Skeletal muscle cell (primary cell): ENCODE measurements around the gene PHF24.

Source experiments
- DNase-seq: peaks from one replicate; pipeline ENCODE4 v3.0.0-alpha.2; 2010; ENCODE audit warnings: low read depth
- H3K4me3 ChIP-seq: 2 replicates; pipeline ENCODE4 v1.5.1; 2011; ENCODE audit warnings: low read depth, mild to moderate bottlenecking, control low read depth, low read length, moderate library complexity

Gene PHF24

DNA sequence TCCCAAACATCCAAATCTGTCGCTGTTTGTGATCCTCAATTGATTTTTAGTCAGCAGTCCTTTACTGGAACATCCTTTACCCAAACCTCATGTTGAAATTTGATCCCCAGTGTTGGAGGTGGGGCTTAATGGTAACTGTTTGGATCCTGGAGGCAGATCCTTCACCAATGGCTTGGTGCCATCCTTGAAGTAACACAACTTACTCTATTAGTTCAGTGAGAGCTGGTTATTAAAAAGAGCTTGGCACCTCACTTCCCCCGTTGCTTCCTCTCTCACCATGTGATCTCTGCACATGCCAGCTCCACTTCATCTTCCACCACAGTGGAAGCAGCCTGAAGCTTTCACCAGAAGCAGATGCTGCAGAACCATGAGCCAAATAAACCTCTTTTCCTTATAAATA lies 71.8 kb downstream of the PHF24 start:
- no peak for DNase-seq
- no peak overlapping the region for H3K4me3 ChIP-seq
